Endothelial cell of umbilical vein (primary cell): ENCODE results near the gene NSD1. TPM values are rescaled to one million over a fixed set of nuclear protein-coding genes. Genes with fewer than 3 reads are reported as not detected.

Experiments
- BruUV-seq: library from RNA; stranded (reverse); fragments of 400-500 nt; replicated peaks from 2 replicates; lab custom pipeline; 2021; lab: Mats Ljungman, UMichigan
- CTCF ChIA-PET: fragments of 300-600, 350-600 bp; sonication (Branson Sonifier 250); formaldehyde crosslinking; loops from one replicate; lab custom pipeline; 2021; ENCODE audit warnings: antibody characterized with exemption, inconsistent platforms; lab: Charles Lee
- POLR2A ChIA-PET: fragments of 300-600, 350-600 bp; sonication (Branson Sonifier 250); formaldehyde crosslinking; loops from one replicate; lab custom pipeline; 2021; ENCODE audit warnings: antibody characterized with exemption, inconsistent platforms; lab: Charles Lee
- DNase-seq: peaks from one replicate; pipeline ENCODE4 v3.0.0-alpha.2; 2011; ENCODE audit warnings: low read depth, low spot score
- FAIRE-seq: peaks from 2 replicates; lab custom pipeline; 2011; peaks lifted over from hg19 to GRCh38; lab: Jason Lieb, UNC
- H2AFZ ChIP-seq: 2 replicates; pipeline ENCODE4 v1.6.0; 2012; ENCODE audit warnings: low read depth, low read length, control low read depth, inconsistent platforms
- H3K27ac ChIP-seq: 2 replicates; pipeline ENCODE4 v1.5.1; 2011; ENCODE audit warnings: low read depth, mild to moderate bottlenecking, control low read depth, low read length, moderate library complexity; ENCODE audit not compliant: insufficient read depth
- H3K27me3 ChIP-seq, 2 experiments: 2 replicates each; pipeline versions ENCODE4 v1.6.0 to v1.6.1; 2011; ENCODE audit warnings: low read length in 2 of 2, mixed read lengths in 1 of 2; ENCODE audit not compliant: control insufficient read depth in 2 of 2, insufficient read depth in 2 of 2
- H3K36me3 ChIP-seq, 2 experiments: 2 replicates in 1 of 2; 3 replicates in 1 of 2; pipeline ENCODE4 v1.5.1; 2011; ENCODE audit warnings: low read length in 2 of 2, mild to moderate bottlenecking in 1 of 2, moderate library complexity in 1 of 2; ENCODE audit not compliant: control insufficient read depth in 2 of 2, insufficient read depth in 2 of 2; ENCODE audit errors: extremely low read depth in 1 of 2
- H3K4me1 ChIP-seq: 3 replicates; pipeline ENCODE4 v1.5.1; 2011; ENCODE audit warnings: mild to moderate bottlenecking, low read length; ENCODE audit not compliant: control insufficient read depth, insufficient read depth; ENCODE audit errors: extremely low read depth
- H3K4me2 ChIP-seq: 2 replicates; pipeline ENCODE4 v1.6.1; 2011; ENCODE audit warnings: low read length, control low read depth, mixed read lengths; ENCODE audit not compliant: insufficient read depth
- H3K4me3 ChIP-seq, 3 experiments: fragments of 200-600 bp in 1 of 3; sonication (generic), shearing (Covaris generic) in 1 of 3; replicated peaks in 1 of 3; 2 replicates each; pipeline ENCODE4 v1.5.1; 2011 to 2016; ENCODE audit warnings: control low read depth in 3 of 3, low read length in 3 of 3, mild to moderate bottlenecking in 2 of 3, inconsistent platforms in 1 of 3, low read depth in 1 of 3, moderate library complexity in 1 of 3; ENCODE audit not compliant: insufficient read depth in 1 of 3
- H3K79me2 ChIP-seq: 2 replicates; pipeline ENCODE4 v1.6.0; 2012; ENCODE audit warnings: low read length, inconsistent platforms; ENCODE audit not compliant: control insufficient read depth, insufficient read depth
- H3K9ac ChIP-seq: replicated peaks from 2 replicates; pipeline ENCODE3; 2011; ENCODE audit warnings: low read length, control low read depth; ENCODE audit not compliant: insufficient read depth; ENCODE audit errors: extremely low read depth
- H3K9me1 ChIP-seq: replicated peaks from 3 replicates; pipeline ENCODE4 v1.6.0; 2011; ENCODE audit warnings: mild to moderate bottlenecking, low read length; ENCODE audit not compliant: control insufficient read depth, insufficient read depth; ENCODE audit errors: extremely low read depth
- H3K9me3 ChIP-seq: replicated peaks from 2 replicates; pipeline ENCODE4 v1.5.1; 2012; ENCODE audit warnings: low read length, inconsistent platforms; ENCODE audit not compliant: control insufficient read depth, insufficient read depth
- H4K20me1 ChIP-seq: replicated peaks from 2 replicates; pipeline ENCODE3; 2011; ENCODE audit warnings: mild to moderate bottlenecking, low read length; ENCODE audit not compliant: control insufficient read depth, insufficient read depth; ENCODE audit errors: extremely low read depth
- CTCF ChIP-seq, 2 donors: IDR thresholded peaks; 1 replicate in 1 of 2; 2 replicates in 1 of 2; pipeline ENCODE4 v1.5.1; 2011; ENCODE audit warnings: low read length in 2 of 2, mild to moderate bottlenecking in 2 of 2, moderate library complexity in 2 of 2, control low read depth in 1 of 2, inconsistent platforms in 1 of 2, low read depth in 1 of 2; ENCODE audit not compliant: insufficient read depth in 1 of 2; ENCODE audit errors: extremely low read depth in 1 of 2
- EZH2 ChIP-seq: IDR thresholded peaks from 2 replicates; pipeline ENCODE4 v1.6.1; 2012; ENCODE audit warnings: borderline replicate concordance, low read depth, mild to moderate bottlenecking, moderate library complexity, low read length, inconsistent platforms; ENCODE audit not compliant: severe bottlenecking
- FOS ChIP-seq: IDR thresholded peaks from 2 replicates; pipeline ENCODE4 v1.6.1; 2011; ENCODE audit warnings: mild to moderate bottlenecking, low read length, moderate library complexity, borderline replicate concordance; ENCODE audit not compliant: insufficient read depth
- GATA2 ChIP-seq: IDR thresholded peaks from 2 replicates; pipeline ENCODE4 v1.7.0; 2011; ENCODE audit warnings: low read depth, mild to moderate bottlenecking, moderate library complexity, mixed read lengths, low read length; ENCODE audit not compliant: insufficient read length, insufficient read depth
- POLR2A ChIP-seq: IDR thresholded peaks from 2 replicates; pipeline ENCODE4 v1.6.1; 2012; ENCODE audit warnings: low read depth, mild to moderate bottlenecking, control low read depth, low read length
- POLR2AphosphoS5 ChIP-seq: IDR thresholded peaks from 2 replicates; pipeline ENCODE4 v1.6.1; 2012; ENCODE audit warnings: low read depth, mild to moderate bottlenecking, control low read depth, low read length, moderate library complexity; ENCODE audit not compliant: insufficient read depth
- dilution Hi-C: fragments of 300-500 bp; cut with MboI; formaldehyde crosslinking; loops from one replicate; pipeline ENCODE4 v1.15.0; 2019; ENCODE audit warnings: low sequenced_read_pairs; ENCODE audit not compliant: extremely low pct_ligation_motif_present
- intact Hi-C: fragments of 100-400 bp; cut with micrococcal nuclease; formaldehyde crosslinking; loops from one replicate; pipeline ENCODE4 v1.10.0; 2022
- polyA plus RNA-seq, 4 experiments: library from polyadenylated mRNA; depleted of rRNA in 3 of 4; stranded (reverse) in 3 of 4; unstranded in 1 of 4; fragments of >200 nt; gene quantifications; 2 replicates each; pipeline versions ENCODE4 v1.2.1 to v1.2.3, GENCODE V29; 2011 to 2012; ENCODE audit warnings: missing spikeins in 1 of 4
- total RNA-seq: library from RNA; stranded (reverse); gene quantifications from 2 replicates; pipeline ENCODE4 v1.2.3, GENCODE V29; 2021

The NSD1 gene
- total and polyA plus RNA-seq, 2 donors (not counting 3 experiments of a cell fraction or from before 2014, with no cell fraction given) = 14.4 to 90.4 TPM

- TF ChIP-seq FOS = no peak
- TF ChIP-seq CTCF (IDR thresholded peaks at IDR 0.05; ENCODE audit: extremely low read depth in 1 of 2, insufficient read depth in 1 of 2, low read depth in 1 of 2, low read length in 2 of 2) = no peak
- no peak for TF ChIP-seq POLR2AphosphoS5
- no peak for TF ChIP-seq GATA2
- no peak for TF ChIP-seq EZH2
- no peak for TF ChIP-seq POLR2A
- no TSS peak for BruUV-seq
- Histone ChIP-seq H3K27me3 (peaks cover 0 to 1% of the 10 kb centered on the region in 2 experiments), H2AFZ (no peak overlapping the region), H3K9me3 (no peaks in the 10 kb centered on the region), H3K4me1 (peaks cover 41% of the 10 kb centered on the region), H4K20me1 (no peaks in the 10 kb centered on the region), H3K9ac (no peak overlapping the region), H3K36me3 (no peaks in the 10 kb centered on the region), H3K9me1 (no peaks in the 10 kb centered on the region), H3K27ac (no peak overlapping the region), H3K4me2 (no peak overlapping the region), H3K4me3 (no peak overlapping the region), H3K79me2 (no peaks in the 10 kb centered on the region)
- intact Hi-C loops (no loop called here), dilution Hi-C loops (no loop called here)
- CTCF ChIA-PET = interaction anchor here (1.3 to 2.1 kb wide), 3 partner anchors 18 to 21 kb away, joined by 4 to 6 read pairs (median 4); no protein-coding TSS in a partner anchor
- POLR2A ChIA-PET = no interaction called here
- FAIRE-seq (no peak), DNase-seq (no peak)
Measured at GRCh38 chr5:177092178-177093081, 41.1 kb upstream of the NSD1 start.
